Measurements from ENCODE around the gene SLC6A12. TPM values are rescaled to one million over a fixed set of nuclear protein-coding genes. Genes with fewer than 3 reads are reported as not detected.
A peak's percentile ranks its signal among the peaks of the same experiment; 100 is the strongest.

SLC6A12 gene
- total RNA-seq, 6 experiments from 2014 or later, result 8.2 to 114 (median 26.5) TPM

GRCh38 chr12:196436-196835 lies 17.5 kb downstream of the SLC6A12 start:
- Histone ChIP-seq H3K9me3 (no peaks in the 10 kb centered on the region), H3K36me3 (peaks cover 0 to 85% (median 10%) of the 10 kb centered on the region in 4 donors), H3K27me3 (no peaks in the 10 kb centered on the region), H3K4me3 (no peak overlapping the region), H3K4me1 (no peaks in the 10 kb centered on the region), H3K27ac (no peak overlapping the region)
- no peak for TF ChIP-seq POLR2A (IDR thresholded peaks at IDR 0.05)
- no peak for TF ChIP-seq CTCF (IDR thresholded peaks at IDR 0.05)
- peak in 2 of 3 donors; percentile 6 to 42 for DNase-seq
- ATAC-seq, result no peak
- intact Hi-C loops (cut with DNase I), result no loop called here
- WGBS (ENCODE audit: insufficient coverage, low coverage, low lambda C conversion rate, missing lambda C conversion rate), result 80% methylated on average over 1 of the region's 4 CpGs

GRCh38 chr12:195951-196350 lies 18.0 kb downstream of the SLC6A12 start:
- peak in 1 of 3 donors; percentile 5 for DNase-seq

GRCh38 chr12:195156-195555 lies 18.8 kb downstream of the SLC6A12 start:
- intact Hi-C loops (cut with DNase I), result no loop called here
- Histone ChIP-seq H3K4me1 (no peaks in the 10 kb centered on the region), H3K4me3 (no peak overlapping the region), H3K9me3 (no peaks in the 10 kb centered on the region), H3K27me3 (no peaks in the 10 kb centered on the region), H3K36me3 (peaks cover 0 to 74% (median 10%) of the 10 kb centered on the region in 4 donors), H3K27ac (no peak overlapping the region)
- TF ChIP-seq CTCF (IDR thresholded peaks at IDR 0.05) (no peak), POLR2A (IDR thresholded peaks at IDR 0.05) (no peak)
- no peak for ATAC-seq
- DNase-seq, result peak in 2 of 3 donors; percentile 5 to 34
- 100% methylated on average over 1 of the region's 5 CpGs for WGBS (ENCODE audit: insufficient coverage, low coverage, low lambda C conversion rate, missing lambda C conversion rate)

More at GRCh38 chr12:195951-196350, 18.0 kb downstream of the SLC6A12 start:
- 86% methylated on average over 1 of the region's 15 CpGs for WGBS (ENCODE audit: insufficient coverage, low coverage, low lambda C conversion rate, missing lambda C conversion rate)
- TF ChIP-seq CTCF (IDR thresholded peaks at IDR 0.05), result no peak
- no peak for TF ChIP-seq POLR2A (IDR thresholded peaks at IDR 0.05)
- Histone ChIP-seq H3K4me3 (no peak overlapping the region), H3K27ac (no peak overlapping the region), H3K36me3 (peaks cover 0 to 80% (median 10%) of the 10 kb centered on the region in 4 donors), H3K4me1 (no peaks in the 10 kb centered on the region), H3K27me3 (no peaks in the 10 kb centered on the region), H3K9me3 (no peaks in the 10 kb centered on the region)
- ATAC-seq, result no peak
- intact Hi-C loops (cut with DNase I), result no loop called here

DNA sequence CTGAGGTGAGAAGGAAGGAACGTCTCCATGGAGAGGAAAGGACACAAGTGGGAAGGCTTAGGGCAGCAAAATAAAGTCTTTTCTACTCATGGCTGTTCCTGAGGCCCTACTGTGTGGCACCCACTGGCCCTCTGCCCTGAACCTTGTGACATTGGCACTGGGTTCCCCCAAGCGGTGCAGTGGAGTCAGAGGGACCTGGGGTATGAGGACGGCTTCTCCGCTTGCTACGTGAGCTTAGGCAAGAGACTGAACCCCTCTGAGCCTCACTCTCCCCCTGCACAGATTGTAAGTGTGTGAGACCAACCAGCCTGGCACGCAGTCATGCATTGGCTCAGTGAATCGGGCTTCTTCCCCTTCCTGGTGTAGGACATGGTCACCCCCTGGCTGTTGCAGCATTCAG lies 19.7 kb downstream of the SLC6A12 start:
- ATAC-seq (no peak), DNase-seq (peak in 1 of 3 donors; percentile 29)
- TF ChIP-seq POLR2A (IDR thresholded peaks at IDR 0.05), result no peak
- no peak for TF ChIP-seq CTCF (IDR thresholded peaks at IDR 0.05)
- H3K9me3 ChIP-seq, result no peaks in the 10 kb centered on the region
- WGBS (ENCODE audit: insufficient coverage, low coverage, low lambda C conversion rate, missing lambda C conversion rate), result 43% methylated on average over 1 of the region's 7 CpGs
- no peaks in the 10 kb centered on the region for H3K27me3 ChIP-seq
- intact Hi-C loops (cut with DNase I), result no loop called here
- no peak overlapping the region for H3K27ac ChIP-seq
- H3K36me3 ChIP-seq, result peaks cover 0 to 68% (median 7%) of the 10 kb centered on the region in 4 donors
- H3K4me3 ChIP-seq, result no peak overlapping the region
- H3K4me1 ChIP-seq, result peaks cover 0 to 4% (median 2%) of the 10 kb centered on the region in 4 donors

- DNase-seq (peak in 1 of 3 donors; percentile 11), ATAC-seq (no peak)
- no peaks in the 10 kb centered on the region for H3K27me3 ChIP-seq
- H3K4me3 ChIP-seq, result no peak overlapping the region
- peaks cover 0 to 9% (median 3%) of the 10 kb centered on the region in 4 donors for H3K4me1 ChIP-seq
- TF ChIP-seq CTCF (IDR thresholded peaks at IDR 0.05) (no peak), POLR2A (IDR thresholded peaks at IDR 0.05) (no peak)
- H3K9me3 ChIP-seq, result no peaks in the 10 kb centered on the region
- intact Hi-C loops (cut with DNase I), result no loop called here
- H3K36me3 ChIP-seq, result peaks cover 0 to 58% (median 6%) of the 10 kb centered on the region in 4 donors
- 20% methylated on average over 1 of the region's 10 CpGs for WGBS (ENCODE audit: insufficient coverage, low coverage, low lambda C conversion rate, missing lambda C conversion rate)
- H3K27ac ChIP-seq, result no peak overlapping the region
These were observed 20.7 kb downstream of the SLC6A12 start for GRCh38 chr12:193261-193660.
